HG03469 (cell line): Measurements from ENCODE around the gene KMO.

Experiments used
- ATAC-seq: cut with Tn5 transposase; IDR thresholded peaks from one replicate; pipeline ENCODE4 v1.9.1; 2021; ENCODE audit warnings: mild to moderate bottlenecking, moderate library complexity, moderate number of reproducible peaks; ENCODE audit not compliant: unreplicated experiment

Gene KMO

GRCh38 chr1:241532162-241532531 is at the start of gene KMO:
Gene KMO (plus strand): TSS chr1:241532378. CDS start chr1:241532445, 67 bp downstream.
- ATAC-seq: peak; percentile 14

GRCh38 chr1:241482761-241483250 is 49.4 kb upstream of the KMO start:
- no peak for ATAC-seq

GRCh38 chr1:241485145-241485544 is 47.0 kb upstream of the KMO start:
- ATAC-seq: peak; percentile 75

GRCh38 chr1:241485554-241485992 is 46.6 kb upstream of the KMO start:
- ATAC-seq: peak; percentile 41

GRCh38 chr1:241488739-241489138 is 43.4 kb upstream of the KMO start:
- no peak for ATAC-seq

GRCh38 chr1:241495741-241496140 is 36.4 kb upstream of the KMO start:
- ATAC-seq: no peak

- ATAC-seq: no peak
These were observed 32.3 kb upstream of the KMO start for GRCh38 chr1:241499910-241500309.

- no peak for ATAC-seq
These were observed 28.7 kb upstream of the KMO start for GRCh38 chr1:241503444-241503843.

- no peak for ATAC-seq
These were observed 24.9 kb upstream of the KMO start for GRCh38 chr1:241507189-241507863.

GRCh38 chr1:241513378-241513777 is 18.8 kb upstream of the KMO start:
- no peak for ATAC-seq

- peak; percentile 5 for ATAC-seq
These were observed 13.5 kb upstream of the KMO start for GRCh38 chr1:241518476-241519307.

- peak; percentile 97 for ATAC-seq
These were observed 12.7 kb upstream of the KMO start, which contains the start of gene FH for GRCh38 chr1:241519308-241520079. Gene FH (minus strand): TSS chr1:241519755. CDS start chr1:241519722, 33 bp downstream.

GRCh38 chr1:241520080-241520465 is 12.1 kb upstream of the KMO start:
- ATAC-seq: no peak

GRCh38 chr1:241521718-241522117 is 10.5 kb upstream of the KMO start:
- no peak for ATAC-seq

GRCh38 chr1:241525026-241525425 is 7.2 kb upstream of the KMO start:
- no peak for ATAC-seq

- no peak for ATAC-seq
These were observed 5.0 kb upstream of the KMO start for GRCh38 chr1:241527146-241527545.

GRCh38 chr1:241531195-241532161 is 700 bp upstream of the KMO start:
- ATAC-seq: peak; percentile 55

- ATAC-seq: peak; percentile 48
These were observed 686 bp downstream of the KMO start for GRCh38 chr1:241532864-241533263.

- ATAC-seq: peak; percentile 23
These were observed 1.3 kb downstream of the KMO start for GRCh38 chr1:241533326-241534115.
